GM12891 (cell line): ENCODE data around the gene SHC3.

Experiments
- POLR2A ChIP-seq: IDR thresholded peaks from 2 replicates; pipeline ENCODE4 v1.6.1; 2011; ENCODE audit warnings: low read depth, low read length, control low read depth
- SPI1 ChIP-seq: IDR thresholded peaks from 2 replicates; pipeline ENCODE4 v1.6.1; 2011; ENCODE audit warnings: low read depth, low read length, control low read depth
- TAF1 ChIP-seq: IDR thresholded peaks from 2 replicates; pipeline ENCODE4 v1.6.1; 2011; ENCODE audit warnings: low read depth, low read length, control low read depth

GRCh38 chr9:89218040-89218928 is 39.7 kb upstream of the SHC3 start:
- TF ChIP-seq TAF1 (no peak), POLR2A (no peak), SPI1 (no peak)
